Vagina (tissue), 2 donors: Measurements from ENCODE around the gene RELA. TPM values are rescaled to one million over a fixed set of nuclear protein-coding genes. Genes with fewer than 3 reads are reported as not detected.

Experiments
- DNase-seq, 2 donors: peaks; one replicate each; pipeline ENCODE4 v3.0.0-alpha.2; 2017; ENCODE audit errors: extremely low spot score in 2 of 2
- H3K27ac ChIP-seq: fragments of 200-600 bp; sonication (generic); one replicate; pipeline ENCODE4 v1.5.1; 2019
- H3K27me3 ChIP-seq: fragments of 200-600 bp; sonication (generic); one replicate; pipeline ENCODE4 v1.5.1; 2019
- H3K36me3 ChIP-seq, 2 donors: fragments of 200-600 bp; sonication (generic); one replicate each; pipeline ENCODE4 v1.5.1; 2017 to 2019
- H3K4me1 ChIP-seq: fragments of 200-600 bp; sonication (generic); one replicate; pipeline ENCODE4 v1.5.1; 2019
- H3K4me3 ChIP-seq, 2 donors: fragments of 200-600 bp; sonication (generic); 1 replicate in 1 of 2; 2 replicates in 1 of 2; pipeline ENCODE4 v1.5.1; 2016 to 2019
- H3K9me3 ChIP-seq: fragments of 200-600 bp; sonication (generic); one replicate; pipeline ENCODE4 v1.5.1; 2019
- POLR2A ChIP-seq, 2 donors: fragments of 450-650 bp; IDR thresholded peaks; one replicate each; pipeline ENCODE4 v1.6.1; 2017; ENCODE audit warnings: antibody characterized with exemption in 2 of 2, mild to moderate bottlenecking in 2 of 2, moderate library complexity in 2 of 2
- POLR2AphosphoS5 ChIP-seq, 2 donors: sonication (generic); formaldehyde crosslinking; IDR thresholded peaks; one replicate each; pipeline ENCODE4 v1.9.0; 2017; ENCODE audit warnings: antibody characterized with exemption in 2 of 2, mild to moderate bottlenecking in 2 of 2, low read depth in 1 of 2; ENCODE audit not compliant: insufficient read depth in 1 of 2
- intact Hi-C: fragments of 100-400 bp; cut with DNase I; formaldehyde crosslinking; loops from one replicate; pipeline ENCODE4 v1.15.1; 2023
- microRNA-seq: library from miRNA; unstranded; fragments of <30 nt; microRNA quantifications from one replicate; pipeline ENCODE4, GENCODE V29; 2017; ENCODE audit warnings: borderline number of aligned reads, borderline replicate concordance
- small RNA-seq: library from RNA; depleted of rRNA; stranded (forward); fragments of <200 nt; gene quantifications from one replicate; pipeline ENCODE3, GENCODE V24; 2016
- total RNA-seq: library from RNA; depleted of rRNA; stranded (reverse); fragments of >200 nt; gene quantifications from one replicate; pipeline ENCODE4 v1.2.3, GENCODE V29; 2016
- TF ChIP-seq, protein P1 (sequence below), 3 experiments: fragments of 450-650 bp in 2 of 3; fragments of 200-600 bp in 1 of 3; sonication (generic) in 1 of 3; IDR thresholded peaks; one replicate each; pipeline ENCODE4 v1.5.1; 2017 to 2019; ENCODE audit warnings: antibody characterized with exemption in 3 of 3, mild to moderate bottlenecking in 2 of 3, moderate library complexity in 2 of 3

RELA gene
- total RNA-seq, 1 donor from 2014 or later = 59.2 TPM

- Histone ChIP-seq H3K27ac (no peak overlapping the region), H3K4me3 (no peak overlapping the region), H3K9me3 (no peaks in the 10 kb centered on the region), H3K4me1 (peaks cover 67% of the 10 kb centered on the region), H3K36me3 (peaks cover 0 to 24% of the 10 kb centered on the region in 2 donors), H3K27me3 (no peaks in the 10 kb centered on the region)
- no peak for DNase-seq
- TF ChIP-seq, protein P1, sequence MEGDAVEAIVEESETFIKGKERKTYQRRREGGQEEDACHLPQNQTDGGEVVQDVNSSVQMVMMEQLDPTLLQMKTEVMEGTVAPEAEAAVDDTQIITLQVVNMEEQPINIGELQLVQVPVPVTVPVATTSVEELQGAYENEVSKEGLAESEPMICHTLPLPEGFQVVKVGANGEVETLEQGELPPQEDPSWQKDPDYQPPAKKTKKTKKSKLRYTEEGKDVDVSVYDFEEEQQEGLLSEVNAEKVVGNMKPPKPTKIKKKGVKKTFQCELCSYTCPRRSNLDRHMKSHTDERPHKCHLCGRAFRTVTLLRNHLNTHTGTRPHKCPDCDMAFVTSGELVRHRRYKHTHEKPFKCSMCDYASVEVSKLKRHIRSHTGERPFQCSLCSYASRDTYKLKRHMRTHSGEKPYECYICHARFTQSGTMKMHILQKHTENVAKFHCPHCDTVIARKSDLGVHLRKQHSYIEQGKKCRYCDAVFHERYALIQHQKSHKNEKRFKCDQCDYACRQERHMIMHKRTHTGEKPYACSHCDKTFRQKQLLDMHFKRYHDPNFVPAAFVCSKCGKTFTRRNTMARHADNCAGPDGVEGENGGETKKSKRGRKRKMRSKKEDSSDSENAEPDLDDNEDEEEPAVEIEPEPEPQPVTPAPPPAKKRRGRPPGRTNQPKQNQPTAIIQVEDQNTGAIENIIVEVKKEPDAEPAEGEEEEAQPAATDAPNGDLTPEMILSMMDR (IDR thresholded peaks at IDR 0.05) = no peak
- TF ChIP-seq POLR2AphosphoS5 (IDR thresholded peaks at IDR 0.05; ENCODE audit: insufficient read depth in 1 of 2, low read depth in 1 of 2) (no peak), POLR2A (IDR thresholded peaks at IDR 0.05) (no peak)
- intact Hi-C loops = no loop called here
These were observed 53.5 kb downstream of the RELA start for GRCh38 chr11:65609229-65609628.

- Histone ChIP-seq H3K36me3 (peaks cover 0 to 38% of the 10 kb centered on the region in 2 donors), H3K9me3 (no peaks in the 10 kb centered on the region), H3K4me1 (peaks cover 56% of the 10 kb centered on the region), H3K4me3 (peak overlapping the region; percentile 34 to 42), H3K27me3 (no peaks in the 10 kb centered on the region), H3K27ac (no peak overlapping the region)
- DNase-seq = no peak
- TF ChIP-seq POLR2A (IDR thresholded peaks at IDR 0.05) (no peak), POLR2AphosphoS5 (IDR thresholded peaks at IDR 0.05; ENCODE audit: insufficient read depth in 1 of 2, low read depth in 1 of 2) (no peak)
- TF ChIP-seq, protein P1 (IDR thresholded peaks at IDR 0.05) = no peak
- intact Hi-C loops = no loop called here
These were observed 54.9 kb downstream of the RELA start for GRCh38 chr11:65607614-65608426.

- H3K27ac ChIP-seq = peak overlapping the region; percentile 89
- H3K36me3 ChIP-seq = peaks cover 0 to 39% of the 10 kb centered on the region in 2 donors
- H3K9me3 ChIP-seq = no peaks in the 10 kb centered on the region
- peaks cover 49% of the 10 kb centered on the region for H3K4me1 ChIP-seq
- H3K4me3 ChIP-seq = peak overlapping the region; percentile 34 to 42
- DNase-seq = peak in 1 of 2 donors; percentile 98
- H3K27me3 ChIP-seq = no peaks in the 10 kb centered on the region
- TF ChIP-seq POLR2A (IDR thresholded peaks at IDR 0.05) = no peak
- peak; percentile 58 to 80 for TF ChIP-seq POLR2AphosphoS5 (IDR thresholded peaks at IDR 0.05; ENCODE audit: insufficient read depth in 1 of 2, low read depth in 1 of 2)
- intact Hi-C loops = no loop called here
These were observed 55.7 kb downstream of the RELA start for GRCh38 chr11:65606876-65607613.

DNA sequence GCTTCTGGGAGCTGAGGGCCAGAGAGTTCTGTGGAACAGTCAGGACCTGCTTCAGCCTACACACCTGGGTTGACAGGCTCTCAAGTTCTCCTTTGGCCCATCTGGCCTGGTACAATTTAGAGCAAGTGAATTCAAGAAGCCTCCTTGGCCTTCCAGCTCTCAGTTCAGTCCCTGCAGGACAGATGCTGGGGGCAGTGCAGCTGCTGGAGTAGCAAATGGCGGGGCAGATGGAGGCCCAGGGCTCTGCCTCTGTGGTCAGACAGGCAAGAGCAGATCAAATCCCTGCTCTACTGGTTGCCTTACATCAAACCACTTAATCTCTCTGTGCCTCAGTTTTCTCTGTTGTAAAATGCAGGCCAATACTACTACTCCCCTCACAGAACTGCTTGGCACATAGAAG, 58.5 kb downstream of the RELA start:
- intact Hi-C loops = no loop called here
- DNase-seq = no peak
- Histone ChIP-seq H3K27ac (no peak overlapping the region), H3K4me3 (no peak overlapping the region), H3K27me3 (no peaks in the 10 kb centered on the region), H3K4me1 (peaks cover 21% of the 10 kb centered on the region), H3K9me3 (no peaks in the 10 kb centered on the region), H3K36me3 (peaks cover 0 to 33% of the 10 kb centered on the region in 2 donors)
- TF ChIP-seq POLR2A (IDR thresholded peaks at IDR 0.05) = no peak
- TF ChIP-seq, protein P1 (IDR thresholded peaks at IDR 0.05) = no peak
- no peak for TF ChIP-seq POLR2AphosphoS5 (IDR thresholded peaks at IDR 0.05; ENCODE audit: insufficient read depth in 1 of 2, low read depth in 1 of 2)

Small RNA genes within 50 kb of the gene (microRNA-seq; reads per million reads assigned to microRNA genes)
- gene MIR4489 (not detected), gene MIR4690 (not detected)

Small RNA genes within 50 kb of the gene (small RNA-seq; reads per million reads assigned to genes)
- gene MIR4489 (not detected), gene MIR4690 (not detected), gene RN7SL309P (not detected)

Other genes with a start within 250 kb of the RELA start
- 857 TPM for gene NEAT1, start 240.1 kb downstream of the RELA start, total RNA-seq
- gene MALAT1, start 163.9 kb downstream of the RELA start, total RNA-seq = 16,459 TPM
- 77.3 TPM for gene SCYL1, start 137.8 kb downstream of the RELA start, total RNA-seq
- 246 TPM for gene LTBP3, start 104.6 kb downstream of the RELA start, total RNA-seq
- 68.5 TPM for gene ZNRD2, start 92.4 kb downstream of the RELA start, total RNA-seq
- gene FAM89B, start 90.4 kb downstream of the RELA start, total RNA-seq = 62.4 TPM
- 123 TPM for gene EHBP1L1, start 86.9 kb downstream of the RELA start, total RNA-seq
- 12.0 TPM for gene KCNK7, start 67.1 kb downstream of the RELA start, total RNA-seq
- 38.1 TPM for gene MAP3K11, start 48.7 kb downstream of the RELA start, total RNA-seq
- gene PCNX3, start 47.1 kb downstream of the RELA start, total RNA-seq = 24.8 TPM
- gene SIPA1, start 24.8 kb downstream of the RELA start, total RNA-seq = 63.3 TPM
- 58.9 TPM for gene KAT5, start 49.3 kb upstream of the RELA start, total RNA-seq
- 66.8 TPM for gene RNASEH2C, start 57.9 kb upstream of the RELA start, total RNA-seq
- 16.5 TPM for gene AP5B1, start 118.1 kb upstream of the RELA start, total RNA-seq
- gene OVOL1, start 124.1 kb upstream of the RELA start, total RNA-seq = 17.4 TPM
- gene SNX32, start 171.0 kb upstream of the RELA start, total RNA-seq = 1.5 TPM
- gene CFL1, start 195.3 kb upstream of the RELA start, total RNA-seq = 589 TPM
- 48.9 TPM for gene MUS81, start 197.5 kb upstream of the RELA start, total RNA-seq
- gene EFEMP2, start 209.9 kb upstream of the RELA start, total RNA-seq = 57.9 TPM
- gene CTSW, start 216.9 kb upstream of the RELA start, total RNA-seq = 0.74 TPM
- gene FIBP, start 225.6 kb upstream of the RELA start, total RNA-seq = 78.6 TPM
- gene CCDC85B, start 227.8 kb upstream of the RELA start, total RNA-seq = 76.4 TPM
- 20.9 TPM for gene FOSL1, start 237.5 kb upstream of the RELA start, total RNA-seq